Measurements from ENCODE around the gene SLC2A5.
"Not testable (repeated sequence)": the region's sequence is repeated elsewhere in the genome, so short reads cannot be mapped to it uniquely, and the experiment has no call there.

SLC2A5 gene

DNA sequence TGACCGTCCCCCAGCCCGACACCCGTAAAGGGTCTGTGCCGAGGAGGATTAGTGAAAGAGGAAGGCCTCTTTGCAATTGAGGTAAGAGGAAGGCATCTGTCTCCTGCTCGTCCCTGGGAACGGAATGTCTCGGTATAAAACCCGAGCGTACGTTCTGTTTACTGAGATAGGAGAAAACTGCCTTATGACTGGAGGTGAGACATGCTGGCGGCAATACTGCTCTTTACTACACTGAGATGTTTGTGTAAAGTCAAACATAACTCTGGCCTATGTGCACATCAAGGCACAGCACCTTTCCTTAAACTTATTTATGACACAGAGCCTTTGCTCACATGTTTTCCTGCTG lies 67.2 kb downstream of the SLC2A5 start:
- DNase-seq: not testable (repeated sequence)

DNA sequence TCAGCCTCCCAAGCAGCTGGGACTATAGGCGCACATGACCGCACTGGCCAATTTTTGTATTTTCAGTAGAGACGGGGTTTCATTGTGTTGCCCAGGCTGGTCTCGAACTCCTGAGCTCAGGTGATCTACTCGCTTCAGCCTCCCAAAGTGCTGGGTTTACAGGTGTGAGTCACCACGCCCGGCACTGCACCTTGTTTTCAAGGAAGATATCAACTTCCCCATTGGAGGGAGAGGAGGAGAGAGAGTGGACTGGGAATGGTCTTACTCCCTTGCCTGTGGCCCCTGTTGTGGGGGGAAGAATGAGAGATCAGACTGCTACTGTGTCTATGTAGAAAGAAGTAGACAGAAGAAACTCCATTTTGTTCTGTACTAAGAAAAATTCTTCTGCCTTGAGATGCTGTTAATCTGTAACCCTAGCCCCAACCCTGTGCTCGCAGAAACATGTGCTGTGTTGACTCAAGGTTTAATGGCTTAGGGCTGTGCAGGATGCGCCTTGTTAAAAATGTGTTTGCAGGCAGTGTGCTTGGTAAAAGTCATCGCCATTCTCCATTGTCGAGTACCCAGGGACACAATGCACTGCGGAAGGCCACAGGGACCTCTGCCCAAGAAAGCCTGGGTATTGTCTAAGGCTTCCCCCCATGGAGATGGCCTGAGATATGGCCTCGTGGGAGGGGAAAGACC lies 67.8 kb downstream of the SLC2A5 start:
- DNase-seq: not testable (repeated sequence)

- DNase-seq: not testable (repeated sequence)
These were observed 75.3 kb downstream of the SLC2A5 start for GRCh38 chr1:8993962-8994675.

DNA sequence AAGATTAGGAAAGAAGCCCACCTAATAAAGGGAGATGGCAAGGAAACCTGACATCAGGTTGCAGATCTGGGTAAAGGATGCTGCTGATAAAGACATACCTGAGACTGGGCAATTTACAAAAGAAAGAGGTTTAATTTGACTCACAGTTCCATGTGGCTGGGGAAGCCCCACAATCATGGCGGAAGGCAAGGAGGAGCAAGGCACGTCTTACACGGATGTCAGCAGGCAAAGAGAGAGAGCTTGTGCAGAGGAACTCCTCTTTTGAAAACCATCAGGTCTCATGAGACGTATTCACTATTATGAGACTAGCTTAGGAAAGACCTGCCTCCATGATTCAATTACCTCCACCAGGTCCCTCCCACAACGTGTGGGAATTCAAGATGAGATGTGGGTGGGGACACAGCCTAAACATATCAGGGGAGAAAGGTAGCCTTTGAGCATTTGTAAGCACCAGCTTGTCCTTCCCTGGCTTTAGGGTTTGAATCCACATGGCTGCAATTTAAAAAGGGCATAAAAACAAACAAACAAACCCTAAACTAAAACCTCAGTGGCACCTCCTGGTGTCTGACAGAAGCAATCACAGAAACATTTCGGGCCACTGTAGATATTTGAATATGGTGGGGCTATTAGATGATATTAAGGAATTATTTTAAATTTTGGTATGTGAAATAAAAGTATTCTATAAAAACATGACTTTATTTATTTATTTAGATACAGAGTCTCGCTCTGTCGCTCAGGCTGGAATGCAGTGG lies 76.3 kb downstream of the SLC2A5 start:
- no peak for DNase-seq

GRCh38 chr1:8989821-8990220 lies 79.6 kb downstream of the SLC2A5 start:
- no peak for DNase-seq

DNA sequence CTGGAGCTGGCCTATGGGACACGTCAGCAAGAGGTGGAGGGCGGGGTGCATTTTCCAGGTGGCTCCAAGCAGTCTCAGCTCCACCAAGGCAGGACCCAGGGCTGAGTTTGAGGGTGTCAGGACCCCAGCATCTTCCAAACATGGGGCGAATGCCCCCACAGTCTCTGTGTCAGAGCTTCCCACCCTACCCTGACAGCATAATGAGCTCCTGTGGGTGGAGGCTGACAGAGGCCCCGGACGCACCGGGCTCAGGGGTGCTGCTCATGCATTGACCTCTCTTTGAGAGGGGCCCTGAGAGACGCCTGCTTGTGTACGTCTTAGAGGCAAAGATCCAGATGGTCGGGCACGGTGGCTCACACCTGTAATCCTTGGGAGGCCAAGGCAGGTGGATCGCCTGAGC lies 80.4 kb downstream of the SLC2A5 start:
- no peak for DNase-seq

GRCh38 chr1:8988618-8988967 lies 80.8 kb downstream of the SLC2A5 start:
- DNase-seq: no peak

DNA sequence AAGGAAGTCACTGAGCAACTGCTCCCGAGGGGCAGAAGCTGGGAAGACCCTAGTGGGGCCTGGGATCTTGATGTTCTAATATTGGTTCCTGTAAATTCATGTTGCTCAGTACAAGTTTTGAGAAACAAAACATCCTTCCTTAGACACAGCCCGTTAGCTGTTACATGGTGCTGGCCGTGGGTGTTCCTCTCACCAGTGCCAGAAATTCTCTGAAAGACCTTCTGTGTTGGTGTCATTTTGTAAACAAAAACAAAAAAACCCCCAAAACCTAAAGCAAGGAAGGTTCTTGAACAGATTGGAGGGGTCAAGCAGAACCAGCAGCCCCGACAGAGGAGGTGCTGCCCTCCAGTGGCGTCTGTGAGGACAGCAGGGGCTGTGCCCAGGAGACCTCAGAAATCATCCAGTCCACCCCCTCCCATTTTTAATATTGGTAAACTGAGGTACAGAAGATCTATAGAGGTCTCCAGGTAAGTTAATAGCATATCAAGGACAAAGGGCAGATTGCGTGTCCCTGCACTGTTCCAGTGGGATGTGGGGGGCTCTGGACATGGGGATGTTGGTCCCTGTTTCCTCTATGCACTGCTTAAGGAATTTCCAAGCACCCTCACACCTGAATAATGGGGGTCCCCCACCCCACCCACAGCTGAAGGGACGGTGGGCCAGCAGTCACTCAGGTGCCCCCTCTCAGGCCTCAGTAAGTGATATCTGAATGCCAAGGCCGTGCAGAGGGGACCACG lies 81.4 kb downstream of the SLC2A5 start:
- peak; percentile 36 for DNase-seq

DNA sequence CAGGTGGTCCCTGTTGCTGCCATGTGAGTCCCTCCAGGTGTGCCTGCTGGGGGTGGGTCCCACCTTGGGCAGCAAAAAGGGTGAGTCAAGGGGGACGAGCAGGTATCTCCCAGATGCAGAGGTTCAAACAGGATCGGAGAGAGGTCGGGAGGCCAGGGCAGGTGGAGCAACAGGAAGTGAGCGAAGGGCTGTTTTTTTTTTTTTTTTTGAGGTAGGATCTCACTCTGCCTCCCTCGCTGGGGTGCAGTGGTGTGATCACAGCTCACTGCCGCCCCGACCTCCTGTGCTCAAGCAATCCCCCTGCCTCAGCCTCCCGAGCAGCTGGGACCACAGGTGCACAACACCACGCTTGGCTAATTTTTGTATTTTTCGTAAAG lies 82.6 kb downstream of the SLC2A5 start:
- DNase-seq: no peak

- no peak for DNase-seq
These were observed 83.3 kb downstream of the SLC2A5 start for GRCh38 chr1:8985915-8986813.
